OCI-LY7 (cell line): ENCODE results near the gene PARVB.

Experiments
- CTCF ChIP-seq: fragments of 200-600 bp; sonication (generic); conservative IDR thresholded peaks from 2 replicates; pipeline ENCODE4 v1.5.1; 2014; ENCODE audit warnings: mild to moderate bottlenecking, antibody characterized with exemption, low read length, moderate library complexity, mixed read lengths
- EZH2phosphoT487 ChIP-seq: fragments of 200-600 bp; sonication (generic); IDR thresholded peaks from 2 replicates; pipeline ENCODE4 v1.6.1; 2018; ENCODE audit warnings: low read depth, borderline replicate concordance, mild to moderate bottlenecking, mixed run types, antibody characterized with exemption, low read length, moderate library complexity, mixed read lengths

- no peak for TF ChIP-seq CTCF
- no peak for TF ChIP-seq EZH2phosphoT487
These were observed 25.3 kb upstream of the PARVB start for GRCh38 chr22:43998679-43999264.
